ENCODE data around the gene UGT2B7.
"Not testable (repeated sequence)": the region's sequence is repeated elsewhere in the genome, so short reads cannot be mapped to it uniquely, and the experiment has no call there.

The UGT2B7 gene

GRCh38 chr4:69096111-69096656, at the start of gene UGT2B7:
UGT2B7 (plus strand) TSS chr4:69096474; CDS start chr4:69096521, 47 bp downstream.
- Histone ChIP-seq H3K27me3 (ENCODE audit: low read depth, low read length) (no peaks in the 10 kb centered on the region), H3K4me1 (ENCODE audit: control insufficient read depth in 1 of 2, insufficient read depth in 2 of 2, low read length in 2 of 2) (no peaks in the 10 kb centered on the region), H3K36me3 (ENCODE audit: control insufficient read depth in 1 of 2, insufficient read depth in 2 of 2, low read length in 2 of 2) (no peaks in the 10 kb centered on the region), H3K27ac (ENCODE audit: low read length) (no peak within 1 kb of the TSS), H3K9me3 (ENCODE audit: control insufficient read depth in 1 of 2, low read length in 2 of 2) (no peaks in the 10 kb centered on the region), H3K4me3 (ENCODE audit: low read depth in 1 of 2, low read length in 2 of 2) (no peak within 1 kb of the TSS)

- H3K9me3 ChIP-seq (ENCODE audit: control insufficient read depth in 1 of 2, low read length in 2 of 2): no peaks in the 10 kb centered on the region
- no peaks in the 10 kb centered on the region for H3K36me3 ChIP-seq (ENCODE audit: control insufficient read depth in 1 of 2, insufficient read depth in 2 of 2, low read length in 2 of 2)
- H3K4me1 ChIP-seq (ENCODE audit: control insufficient read depth in 1 of 2, insufficient read depth in 2 of 2, low read length in 2 of 2): no peaks in the 10 kb centered on the region
- no peak overlapping the region for H3K27ac ChIP-seq (ENCODE audit: low read length)
- H3K27me3 ChIP-seq (ENCODE audit: low read depth, low read length): no peaks in the 10 kb centered on the region
- H3K4me3 ChIP-seq (ENCODE audit: low read depth in 1 of 2, low read length in 2 of 2): no peak overlapping the region
Measured at GRCh38 chr4:69049860-69050259, 46.4 kb upstream of the UGT2B7 start.

- H3K36me3 ChIP-seq (ENCODE audit: control insufficient read depth in 1 of 2, insufficient read depth in 2 of 2, low read length in 2 of 2); H3K27me3 ChIP-seq (ENCODE audit: low read depth, low read length); H3K9me3 ChIP-seq (ENCODE audit: control insufficient read depth in 1 of 2, low read length in 2 of 2); H3K4me1 ChIP-seq (ENCODE audit: control insufficient read depth in 1 of 2, insufficient read depth in 2 of 2, low read length in 2 of 2); H3K27ac ChIP-seq (ENCODE audit: low read length); H3K4me3 ChIP-seq (ENCODE audit: low read depth in 1 of 2, low read length in 2 of 2): not testable (repeated sequence)
Measured at GRCh38 chr4:69050853-69051575, 45.3 kb upstream of the UGT2B7 start.

- no peaks in the 10 kb centered on the region for H3K4me1 ChIP-seq (ENCODE audit: control insufficient read depth in 1 of 2, insufficient read depth in 2 of 2, low read length in 2 of 2)
- no peaks in the 10 kb centered on the region for H3K9me3 ChIP-seq (ENCODE audit: control insufficient read depth in 1 of 2, low read length in 2 of 2)
- no peaks in the 10 kb centered on the region for H3K27me3 ChIP-seq (ENCODE audit: low read depth, low read length)
- no peak overlapping the region for H3K4me3 ChIP-seq (ENCODE audit: low read depth in 1 of 2, low read length in 2 of 2)
- H3K27ac ChIP-seq (ENCODE audit: low read length): no peak overlapping the region
- H3K36me3 ChIP-seq (ENCODE audit: control insufficient read depth in 1 of 2, insufficient read depth in 2 of 2, low read length in 2 of 2): no peaks in the 10 kb centered on the region
Measured at GRCh38 chr4:69051576-69051943, 44.7 kb upstream of the UGT2B7 start.

GRCh38 chr4:69053309-69053885, 42.9 kb upstream of the UGT2B7 start:
- H3K27ac ChIP-seq (ENCODE audit: low read length); H3K4me3 ChIP-seq (ENCODE audit: low read depth in 1 of 2, low read length in 2 of 2); H3K27me3 ChIP-seq (ENCODE audit: low read depth, low read length); H3K36me3 ChIP-seq (ENCODE audit: control insufficient read depth in 1 of 2, insufficient read depth in 2 of 2, low read length in 2 of 2); H3K4me1 ChIP-seq (ENCODE audit: control insufficient read depth in 1 of 2, insufficient read depth in 2 of 2, low read length in 2 of 2); H3K9me3 ChIP-seq (ENCODE audit: control insufficient read depth in 1 of 2, low read length in 2 of 2): not testable (repeated sequence)

GRCh38 chr4:69054033-69054432, 42.2 kb upstream of the UGT2B7 start:
- H3K27me3 ChIP-seq (ENCODE audit: low read depth, low read length); H3K4me3 ChIP-seq (ENCODE audit: low read depth in 1 of 2, low read length in 2 of 2); H3K27ac ChIP-seq (ENCODE audit: low read length); H3K36me3 ChIP-seq (ENCODE audit: control insufficient read depth in 1 of 2, insufficient read depth in 2 of 2, low read length in 2 of 2); H3K9me3 ChIP-seq (ENCODE audit: control insufficient read depth in 1 of 2, low read length in 2 of 2); H3K4me1 ChIP-seq (ENCODE audit: control insufficient read depth in 1 of 2, insufficient read depth in 2 of 2, low read length in 2 of 2): not testable (repeated sequence)

- Histone ChIP-seq H3K36me3 (ENCODE audit: control insufficient read depth in 1 of 2, insufficient read depth in 2 of 2, low read length in 2 of 2) (no peaks in the 10 kb centered on the region), H3K4me3 (ENCODE audit: low read depth in 1 of 2, low read length in 2 of 2) (no peak overlapping the region), H3K27me3 (ENCODE audit: low read depth, low read length) (no peaks in the 10 kb centered on the region), H3K27ac (ENCODE audit: low read length) (no peak overlapping the region), H3K9me3 (ENCODE audit: control insufficient read depth in 1 of 2, low read length in 2 of 2) (no peaks in the 10 kb centered on the region), H3K4me1 (ENCODE audit: control insufficient read depth in 1 of 2, insufficient read depth in 2 of 2, low read length in 2 of 2) (no peaks in the 10 kb centered on the region)
Measured at GRCh38 chr4:69054578-69055200, 41.6 kb upstream of the UGT2B7 start.

GRCh38 chr4:69056150-69056549, 40.1 kb upstream of the UGT2B7 start:
- Histone ChIP-seq H3K4me3 (ENCODE audit: low read depth in 1 of 2, low read length in 2 of 2) (no peak overlapping the region), H3K27me3 (ENCODE audit: low read depth, low read length) (no peaks in the 10 kb centered on the region), H3K4me1 (ENCODE audit: control insufficient read depth in 1 of 2, insufficient read depth in 2 of 2, low read length in 2 of 2) (no peaks in the 10 kb centered on the region), H3K27ac (ENCODE audit: low read length) (no peak overlapping the region), H3K9me3 (ENCODE audit: control insufficient read depth in 1 of 2, low read length in 2 of 2) (no peaks in the 10 kb centered on the region), H3K36me3 (ENCODE audit: control insufficient read depth in 1 of 2, insufficient read depth in 2 of 2, low read length in 2 of 2) (no peaks in the 10 kb centered on the region)

- Histone ChIP-seq H3K36me3 (ENCODE audit: control insufficient read depth in 1 of 2, insufficient read depth in 2 of 2, low read length in 2 of 2) (no peaks in the 10 kb centered on the region), H3K9me3 (ENCODE audit: control insufficient read depth in 1 of 2, low read length in 2 of 2) (no peaks in the 10 kb centered on the region), H3K4me3 (ENCODE audit: low read depth in 1 of 2, low read length in 2 of 2) (no peak overlapping the region), H3K4me1 (ENCODE audit: control insufficient read depth in 1 of 2, insufficient read depth in 2 of 2, low read length in 2 of 2) (no peaks in the 10 kb centered on the region), H3K27me3 (ENCODE audit: low read depth, low read length) (no peaks in the 10 kb centered on the region), H3K27ac (ENCODE audit: low read length) (no peak overlapping the region)
Measured at GRCh38 chr4:69056921-69057550, 39.2 kb upstream of the UGT2B7 start.

- Histone ChIP-seq H3K4me3 (ENCODE audit: low read depth in 1 of 2, low read length in 2 of 2) (peak overlapping the region; percentile 28), H3K4me1 (ENCODE audit: control insufficient read depth in 1 of 2, insufficient read depth in 2 of 2, low read length in 2 of 2) (no peaks in the 10 kb centered on the region), H3K36me3 (ENCODE audit: control insufficient read depth in 1 of 2, insufficient read depth in 2 of 2, low read length in 2 of 2) (no peaks in the 10 kb centered on the region), H3K27me3 (ENCODE audit: low read depth, low read length) (no peaks in the 10 kb centered on the region), H3K9me3 (ENCODE audit: control insufficient read depth in 1 of 2, low read length in 2 of 2) (no peaks in the 10 kb centered on the region), H3K27ac (ENCODE audit: low read length) (peak overlapping the region; percentile 45)
Measured at GRCh38 chr4:69057620-69058409, 38.5 kb upstream of the UGT2B7 start.

Data from muscle layer of duodenum (tissue), 2 donors.